ELF-1 (cell line): Measurements from ENCODE around the gene ARHGAP27.
"Not testable (repeated sequence)": the region's sequence is repeated elsewhere in the genome, so short reads cannot be mapped to it uniquely, and the experiment has no call there.

ENCODE experiments used
- DNase-seq: peaks from one replicate; pipeline ENCODE4 v3.0.0-alpha.2; 2016; ENCODE audit warnings: low read depth, low spot score

ARHGAP27 gene

GRCh38 chr17:45432405-45433158 is at the start of gene ARHGAP27:
ARHGAP27 (minus strand) TSS chr17:45432870; CDS start chr17:45430279, 2,591 bp downstream.
- DNase-seq = no peak

- peak; percentile 10 for DNase-seq
Observed at GRCh38 chr17:45482317-45482716, 49.6 kb upstream of the ARHGAP27 start.

- not testable (repeated sequence) for DNase-seq
Observed at GRCh38 chr17:45475436-45475835, 42.8 kb upstream of the ARHGAP27 start.

- not testable (repeated sequence) for DNase-seq
Observed at GRCh38 chr17:45472249-45472648, 39.6 kb upstream of the ARHGAP27 start.

- DNase-seq = peak; percentile 24
Observed at GRCh38 chr17:45469204-45469563, 36.5 kb upstream of the ARHGAP27 start.

- peak; percentile 68 for DNase-seq
Observed at GRCh38 chr17:45468293-45469203, 35.9 kb upstream of the ARHGAP27 start.

- DNase-seq = not testable (repeated sequence)
Observed at GRCh38 chr17:45461524-45462327, 29.1 kb upstream of the ARHGAP27 start.

GRCh38 chr17:45460422-45460821 is 27.8 kb upstream of the ARHGAP27 start:
- DNase-seq = not testable (repeated sequence)

GRCh38 chr17:45454341-45454740 is 21.7 kb upstream of the ARHGAP27 start:
- not testable (repeated sequence) for DNase-seq

- not testable (repeated sequence) for DNase-seq
Observed at GRCh38 chr17:45453731-45454130, 21.1 kb upstream of the ARHGAP27 start.

GRCh38 chr17:45453225-45453534 is 20.5 kb upstream of the ARHGAP27 start:
- not testable (repeated sequence) for DNase-seq

GRCh38 chr17:45452329-45453224 is 19.9 kb upstream of the ARHGAP27 start:
- DNase-seq = not testable (repeated sequence)

GRCh38 chr17:45451660-45452059 is 19.0 kb upstream of the ARHGAP27 start:
- DNase-seq = not testable (repeated sequence)

- no peak for DNase-seq
Observed at GRCh38 chr17:45451131-45451530, 18.5 kb upstream of the ARHGAP27 start.

GRCh38 chr17:45449708-45450329 is 17.1 kb upstream of the ARHGAP27 start:
- not testable (repeated sequence) for DNase-seq

GRCh38 chr17:45449260-45449659 is 16.6 kb upstream of the ARHGAP27 start:
- not testable (repeated sequence) for DNase-seq

- not testable (repeated sequence) for DNase-seq
Observed at GRCh38 chr17:45448483-45448882, 15.8 kb upstream of the ARHGAP27 start.

GRCh38 chr17:45448066-45448465 is 15.4 kb upstream of the ARHGAP27 start:
- not testable (repeated sequence) for DNase-seq

GRCh38 chr17:45447650-45448049 is 15.0 kb upstream of the ARHGAP27 start:
- not testable (repeated sequence) for DNase-seq
